Adrenal gland (tissue), 12 donors: Measurements from ENCODE around the gene TARS3. TPM values are rescaled to one million over a fixed set of nuclear protein-coding genes. Genes with fewer than 3 reads are reported as not detected.
"Not testable (repeated sequence)": the region's sequence is repeated elsewhere in the genome, so short reads cannot be mapped to it uniquely, and the experiment has no call there.

Source experiments
- DNase-seq, 7 donors: peaks; one replicate each; pipeline ENCODE4 v3.0.0-alpha.2; 2019 to 2020
- H3K27ac ChIP-seq, 5 donors: fragments of 200-600 bp; sonication (generic) in 4 of 5; 1 replicate in 3 of 5; 2 replicates in 2 of 5; pipeline versions ENCODE4 v1.5.1 to v1.8.0; 2016 to 2020; ENCODE audit warnings: mild to moderate bottlenecking in 1 of 5
- H3K27me3 ChIP-seq: fragments of 200-600 bp; 2 replicates; pipeline ENCODE4 v1.8.0; 2021
- H3K36me3 ChIP-seq, 2 donors: fragments of 200-600 bp; replicated peaks in 1 of 2; 1 replicate in 1 of 2; 2 replicates in 1 of 2; pipeline versions ENCODE4 v1.5.1 to v1.8.0; 2018 to 2022
- H3K4me1 ChIP-seq, 2 donors: fragments of 200-600 bp; replicated peaks in 1 of 2; 1 replicate in 1 of 2; 2 replicates in 1 of 2; pipeline versions ENCODE4 v1.5.1 to v1.8.0; 2018 to 2021
- H3K4me3 ChIP-seq, 4 donors: fragments of 200-600 bp; sonication (generic) in 3 of 4; one replicate each; pipeline ENCODE4 v1.5.1; 2016 to 2018
- H3K9me3 ChIP-seq, 3 donors: fragments of 200-600 bp; sonication (generic) in 1 of 3; replicated peaks in 1 of 3; 1 replicate in 2 of 3; 2 replicates in 1 of 3; pipeline versions ENCODE4 v1.5.1 to v1.8.0; 2016 to 2021
- CTCF ChIP-seq, 6 experiments: fragments of 450-650 bp in 4 of 6; fragments of 200-600 bp in 2 of 6; sonication (generic) in 1 of 6; IDR thresholded peaks; 1 replicate in 5 of 6; 2 replicates in 1 of 6; pipeline versions ENCODE4 v1.5.1 to v1.8.0; 2016 to 2021; ENCODE audit warnings: antibody characterized with exemption in 6 of 6, mild to moderate bottlenecking in 2 of 6, moderate library complexity in 1 of 6
- POLR2A ChIP-seq, 2 donors: fragments of 450-650 bp; IDR thresholded peaks; one replicate each; pipeline ENCODE4 v1.6.1; 2017; ENCODE audit warnings: antibody characterized with exemption in 2 of 2, mild to moderate bottlenecking in 2 of 2, moderate library complexity in 1 of 2
- WGBS, 4 donors: extraction: QIAGEN DNeasy Blood & Tissue Kit in 2 of 4; methylation state at CpG; one replicate each; pipeline versions ENCODE4 v1.1.5 to v1.1.7; 2013 to 2017; 5-methylcytosine and 5-hydroxymethylcytosine counted together
- intact Hi-C, 2 donors: fragments of 100-400 bp; cut with DNase I; formaldehyde crosslinking; loops; one replicate each; pipeline versions ENCODE4 v1.14.1 to v1.15.0; 2022 to 2023
- polyA plus RNA-seq, 3 donors: library from polyadenylated mRNA; stranded (reverse); fragments of 200-250 nt in 2 of 3; fragments of 350-450 nt in 1 of 3; fragmentation: Illumina TruSeq in 1 of 3; extraction: RNeasy Lipid Tissue Mini Kit (QIAGEN cat#74804) in 1 of 3; gene quantifications; one replicate each; pipeline ENCODE4 v1.2.3, GENCODE V29; 2013 to 2014
- total RNA-seq, 9 donors: library from RNA; depleted of rRNA in 4 of 9; stranded (reverse); fragments of >200 nt in 4 of 9; fragments of 120-200 nt in 1 of 9; fragmentation: NEBNext Ultra II Directional in 1 of 9; extraction: Animal tissue kit (Norgen Biotek cat#: 25700) in 1 of 9; gene quantifications; one replicate each; pipeline versions ENCODE4 v1.1.0 to v1.2.4, GENCODE V29; 2013 to 2023
- donor health status: healthy with polysubstance abuse.
- donor health status: Bipolar disorder and iron deficiency.
- donor health status: DM: yes; HTN: yes; CAD: no.
- donor health status: DM: no; HTN: no; CAD: no.
- donor health status: DM: no; HTN: no; CAD: no.
- donor health status: DM: yes; HTN: yes; CAD: no.

The TARS3 gene
- total and polyA plus RNA-seq, 12 donors, result 4.8 to 28.5 (median 14.1) TPM

GRCh38 chr15:101633356-101633755 lies 90.9 kb downstream of the TARS3 start:
- Histone ChIP-seq H3K27ac (no peak overlapping the region), H3K27me3 (no peaks in the 10 kb centered on the region), H3K4me3 (no peak overlapping the region), H3K9me3 (no peaks in the 10 kb centered on the region), H3K4me1 (no peaks in the 10 kb centered on the region), H3K36me3 (no peaks in the 10 kb centered on the region)
- WGBS, 4 donors, result 47 to 61% (median 54%) methylated on average over 3 of the region's 3 CpGs
- TF ChIP-seq CTCF (IDR thresholded peaks at IDR 0.05), result no peak
- no peak for TF ChIP-seq POLR2A (IDR thresholded peaks at IDR 0.05)
- DNase-seq, result peak in 1 of 7 donors; percentile 26
- intact Hi-C loops, result loop anchor here in 1 of 2 donors (10.0 kb wide), 1 partner anchor 129 kb away; no protein-coding TSS in a partner anchor

GRCh38 chr15:101626729-101627128 lies 97.5 kb downstream of the TARS3 start:
- intact Hi-C loops, H3K4me1 ChIP-seq, DNase-seq, H3K9me3 ChIP-seq, H3K36me3 ChIP-seq, H3K4me3 ChIP-seq, H3K27me3 ChIP-seq, H3K27ac ChIP-seq: not testable (repeated sequence)
- 92 to 100% (median 96%) methylated on average over 1 to 10 of the region's 15 CpGs; no CpG with 5 or more reads in 1 of the 4 donors for WGBS, 4 donors

DNA sequence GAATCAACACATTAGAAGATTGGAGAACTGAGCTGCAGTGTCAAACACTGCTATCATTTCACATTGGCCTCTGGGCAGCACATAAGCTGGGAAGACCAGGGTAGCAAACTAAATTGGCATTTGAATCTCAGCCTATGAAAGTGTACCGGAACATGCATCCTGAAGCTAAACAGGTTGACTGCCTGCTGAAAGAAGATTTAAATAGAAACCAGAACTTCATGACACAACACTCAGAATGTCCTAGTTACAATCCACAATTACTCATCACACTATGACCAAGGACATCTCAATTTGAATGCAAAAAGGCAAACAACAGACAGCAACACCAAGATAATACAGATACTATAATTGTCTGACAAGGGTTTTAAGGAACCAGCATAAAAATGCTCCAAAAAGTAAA lies 98.3 kb downstream of the TARS3 start:
- intact Hi-C loops, result no loop called here
- no peak overlapping the region for H3K4me3 ChIP-seq
- no peak for TF ChIP-seq POLR2A (IDR thresholded peaks at IDR 0.05)
- no peak for TF ChIP-seq CTCF (IDR thresholded peaks at IDR 0.05)
- no peaks in the 10 kb centered on the region for H3K9me3 ChIP-seq
- peak overlapping the region in 1 of 5 donors; percentile 34 for H3K27ac ChIP-seq
- H3K4me1 ChIP-seq, result peaks cover 3 to 4% of the 10 kb centered on the region in 2 donors
- DNase-seq, result no peak
- no peaks in the 10 kb centered on the region for H3K36me3 ChIP-seq
- no peaks in the 10 kb centered on the region for H3K27me3 ChIP-seq
- WGBS, 4 donors, result 38 to 55% (median 51%) methylated on average over 1 of the region's 1 CpG

DNA sequence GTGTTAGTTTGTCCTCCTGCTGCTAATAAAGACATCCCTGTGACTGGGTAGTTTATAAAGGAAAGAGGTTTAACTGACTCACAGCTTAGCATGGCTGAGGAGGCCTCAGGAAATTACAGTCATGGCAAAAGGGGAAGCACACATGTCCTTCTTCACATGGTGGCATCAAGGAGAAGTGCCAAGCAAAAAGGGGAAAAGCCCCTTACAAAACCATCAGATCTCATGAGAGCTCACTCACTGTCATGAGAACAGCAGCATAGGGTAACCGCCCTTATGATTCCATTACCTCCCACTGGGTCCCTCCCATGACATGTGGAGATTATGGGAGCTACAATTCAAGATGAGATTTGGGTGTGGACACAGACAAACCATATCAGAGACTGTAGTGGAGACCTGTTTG lies 99.1 kb downstream of the TARS3 start:
- Histone ChIP-seq H3K27me3 (no peaks in the 10 kb centered on the region), H3K9me3 (no peaks in the 10 kb centered on the region), H3K4me3 (no peak overlapping the region), H3K4me1 (peaks cover 3 to 4% of the 10 kb centered on the region in 2 donors), H3K27ac (no peak overlapping the region), H3K36me3 (no peaks in the 10 kb centered on the region)
- 89 to 100% (median 97%) methylated on average over 1 of the region's 1 CpG for WGBS, 4 donors
- intact Hi-C loops, result no loop called here
- no peak for DNase-seq
- no peak for TF ChIP-seq CTCF (IDR thresholded peaks at IDR 0.05)
- no peak for TF ChIP-seq POLR2A (IDR thresholded peaks at IDR 0.05)
